Stromal cell of bone marrow (primary cell): ENCODE results near the gene CPN2.

ENCODE experiments used
- DNase-seq: peaks from one replicate; pipeline ENCODE4 v3.0.0-alpha.2; 2012; ENCODE audit warnings: low read depth

Gene CPN2

GRCh38 chr3:194312743-194313281, 38.3 kb downstream of the CPN2 start:
- peak; percentile 30 for DNase-seq

- no peak for DNase-seq
Measured at GRCh38 chr3:194312186-194312742, 38.9 kb downstream of the CPN2 start.

- no peak for DNase-seq
Measured at GRCh38 chr3:194311000-194311399, 40.1 kb downstream of the CPN2 start.

- no peak for DNase-seq
Measured at GRCh38 chr3:194310060-194310835, 40.9 kb downstream of the CPN2 start.

GRCh38 chr3:194308601-194309449, 42.3 kb downstream of the CPN2 start:
- no peak for DNase-seq

- DNase-seq: no peak
Measured at GRCh38 chr3:194307849-194308248, 43.3 kb downstream of the CPN2 start.

- no peak for DNase-seq
Measured at GRCh38 chr3:194306771-194307640, 44.1 kb downstream of the CPN2 start.

- DNase-seq: no peak
Measured at GRCh38 chr3:194306109-194306686, 44.9 kb downstream of the CPN2 start.

- no peak for DNase-seq
Measured at GRCh38 chr3:194305356-194306108, 45.6 kb downstream of the CPN2 start.

GRCh38 chr3:194304186-194304917, 46.8 kb downstream of the CPN2 start:
- no peak for DNase-seq

GRCh38 chr3:194303749-194304148, 47.4 kb downstream of the CPN2 start:
- no peak for DNase-seq

- no peak for DNase-seq
Measured at GRCh38 chr3:194301730-194302129, 49.4 kb downstream of the CPN2 start.

- DNase-seq: no peak
Measured at GRCh38 chr3:194300936-194301335, 50.2 kb downstream of the CPN2 start.

GRCh38 chr3:194300382-194300758, 50.8 kb downstream of the CPN2 start:
- peak; percentile 43 for DNase-seq

- DNase-seq: no peak
Measured at GRCh38 chr3:194298331-194299227, 52.5 kb downstream of the CPN2 start.

- no peak for DNase-seq
Measured at GRCh38 chr3:194296454-194297263, 54.5 kb downstream of the CPN2 start.

GRCh38 chr3:194294895-194295214, 56.3 kb downstream of the CPN2 start:
- no peak for DNase-seq
